ENCODE results near the gene CCDC177.

GRCh38 chr14:69542311-69542710 lies 32.4 kb downstream of the CCDC177 start:
- TF ChIP-seq POLR2A (IDR thresholded peaks at IDR 0.05; ENCODE audit: low read length): no peak
- TF ChIP-seq CTCF (IDR thresholded peaks at IDR 0.05): no peak
- no peak for TF ChIP-seq PBX3 (IDR thresholded peaks at IDR 0.05)
- no peak for TF ChIP-seq ZSCAN20 (CRISPR knock-in tag; IDR thresholded peaks at IDR 0.05)
- TF ChIP-seq JUNB (IDR thresholded peaks at IDR 0.05): no peak
- no peak for TF ChIP-seq POLR2AphosphoS2 (conservative IDR thresholded peaks at IDR 0.05; ENCODE audit: low read length)
